GM21576 (cell line): Measurements from ENCODE around the gene ADCY1.

Experiments
- ATAC-seq: cut with Tn5 transposase; IDR thresholded peaks from one replicate; pipeline ENCODE4 v1.9.1; 2021; ENCODE audit warnings: mild to moderate bottlenecking, moderate library complexity; ENCODE audit not compliant: unreplicated experiment

The ADCY1 gene

DNA sequence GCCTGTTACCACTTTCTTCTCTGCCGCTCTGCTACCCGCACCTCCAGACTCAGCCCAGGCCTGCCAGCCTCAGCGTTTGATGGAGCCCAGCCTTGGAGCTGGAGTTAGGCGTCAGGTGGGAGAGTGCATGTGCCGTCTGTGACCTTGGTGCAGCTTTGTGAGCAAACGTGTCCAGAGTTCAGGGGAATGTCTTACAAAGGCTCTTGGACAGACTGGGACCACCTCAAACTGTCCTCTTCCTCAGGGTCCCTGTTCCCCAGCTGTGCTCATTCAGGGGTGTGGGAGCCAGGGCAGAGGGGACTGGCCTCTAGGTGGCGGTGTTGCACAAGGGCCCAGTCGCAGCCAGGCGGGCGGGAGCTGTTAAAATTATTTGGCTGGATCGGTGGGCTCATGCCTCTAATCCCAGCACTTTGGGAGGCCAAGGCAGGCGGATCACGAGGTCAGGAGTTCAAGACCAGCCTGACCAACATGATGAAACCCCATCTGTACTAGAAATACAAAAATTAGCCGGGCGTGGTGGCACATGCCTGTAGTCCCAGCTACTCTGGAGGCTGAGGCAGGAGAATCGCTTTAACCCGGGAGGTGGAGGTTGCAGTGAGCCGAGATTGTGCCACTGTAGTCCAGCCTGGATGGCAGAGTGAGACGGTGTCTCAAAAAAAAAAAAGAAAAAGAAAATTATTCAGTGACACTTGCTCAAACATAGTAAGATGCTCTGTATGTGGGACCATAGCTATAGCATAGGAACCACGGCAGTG lies 89.2 kb downstream of the ADCY1 start:
- no peak for ATAC-seq

DNA sequence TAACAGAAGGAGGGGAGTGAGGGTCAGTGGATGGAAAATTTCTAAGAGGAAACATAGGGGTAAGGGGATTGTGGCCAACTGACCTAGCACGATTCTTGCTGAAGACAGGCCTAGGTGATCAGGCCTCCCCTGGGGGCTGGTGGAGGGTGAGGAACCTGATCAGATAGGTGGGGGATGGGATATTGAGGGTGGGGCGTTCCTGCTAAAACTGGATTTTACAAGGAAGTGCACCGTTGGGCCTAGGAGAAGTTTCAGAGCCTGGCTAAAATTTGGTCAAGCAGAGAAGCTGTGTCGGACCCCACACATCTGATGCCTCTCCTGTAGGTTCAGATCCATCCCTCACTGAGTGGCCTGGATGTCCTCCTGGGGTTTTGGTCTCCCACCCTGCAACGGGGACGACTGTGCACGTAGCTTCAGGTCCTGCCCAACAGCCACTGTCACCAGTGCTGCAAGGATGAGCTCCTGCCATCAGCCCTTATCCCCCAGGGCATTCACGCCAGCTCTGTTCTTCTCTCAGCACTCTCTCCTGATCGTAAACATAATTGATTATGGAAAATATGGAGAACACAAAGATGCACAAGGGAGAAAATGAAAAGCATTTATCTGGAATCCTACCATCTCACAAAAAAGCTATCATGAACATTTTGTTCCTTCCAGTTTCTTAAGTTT lies 89.9 kb downstream of the ADCY1 start:
- no peak for ATAC-seq

DNA sequence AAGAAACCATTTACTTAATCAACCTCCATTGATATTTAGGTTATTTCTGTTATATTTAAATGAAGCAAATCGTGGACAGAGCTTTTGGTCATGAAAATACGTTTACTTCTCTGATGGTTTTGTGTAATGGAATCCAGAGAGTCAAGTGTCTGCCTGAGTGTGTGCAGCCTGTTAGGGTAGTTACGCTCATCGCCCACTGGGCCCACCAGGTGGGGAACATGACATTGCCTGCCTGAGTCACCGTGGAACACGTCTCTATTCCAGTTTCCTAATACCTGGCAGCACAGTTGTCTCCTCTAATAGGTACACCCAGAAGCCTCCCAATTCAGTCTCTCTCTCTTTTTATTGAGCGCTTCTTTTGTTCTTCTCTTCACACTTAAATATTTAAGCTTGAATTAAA lies 91.0 kb downstream of the ADCY1 start:
- ATAC-seq = no peak

DNA sequence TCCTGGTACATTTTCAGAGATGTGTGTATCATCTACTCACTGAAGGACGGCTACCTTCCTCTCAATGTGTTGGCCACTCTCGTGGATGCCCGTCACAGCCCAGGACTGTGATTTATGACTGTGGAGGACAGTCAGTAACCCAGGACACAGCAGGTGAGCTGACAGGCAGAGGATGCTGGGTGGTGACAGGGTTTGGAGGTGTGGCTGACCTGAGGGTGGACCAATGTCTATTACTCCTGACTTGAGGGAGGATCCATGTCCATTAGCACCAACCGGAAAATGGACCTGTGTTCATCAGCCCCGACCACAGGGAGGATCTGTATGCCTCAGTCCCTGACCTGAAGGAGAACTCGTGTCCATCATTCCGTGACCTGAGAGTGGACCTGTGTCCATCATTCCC lies 96.1 kb downstream of the ADCY1 start:
- ATAC-seq = no peak

DNA sequence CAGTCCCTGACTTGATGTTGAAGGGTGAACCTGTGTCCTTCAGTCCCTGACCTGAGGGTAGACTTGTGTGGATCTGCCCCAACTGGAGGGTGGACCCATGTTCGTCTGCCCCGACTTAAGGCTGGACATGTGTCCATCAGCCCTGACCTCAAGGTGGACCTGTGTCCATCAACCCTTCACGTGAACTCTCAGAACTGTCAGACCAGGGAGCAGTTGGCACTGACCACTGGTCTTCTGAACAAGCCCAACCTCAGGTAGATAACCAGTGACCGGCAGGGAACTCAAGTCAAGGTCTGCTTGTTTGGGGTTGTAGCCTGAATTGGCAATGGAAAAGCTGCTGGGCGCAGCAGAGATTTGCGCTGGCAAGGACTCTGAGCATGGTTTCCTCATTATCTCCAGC lies 96.5 kb downstream of the ADCY1 start:
- no peak for ATAC-seq

DNA sequence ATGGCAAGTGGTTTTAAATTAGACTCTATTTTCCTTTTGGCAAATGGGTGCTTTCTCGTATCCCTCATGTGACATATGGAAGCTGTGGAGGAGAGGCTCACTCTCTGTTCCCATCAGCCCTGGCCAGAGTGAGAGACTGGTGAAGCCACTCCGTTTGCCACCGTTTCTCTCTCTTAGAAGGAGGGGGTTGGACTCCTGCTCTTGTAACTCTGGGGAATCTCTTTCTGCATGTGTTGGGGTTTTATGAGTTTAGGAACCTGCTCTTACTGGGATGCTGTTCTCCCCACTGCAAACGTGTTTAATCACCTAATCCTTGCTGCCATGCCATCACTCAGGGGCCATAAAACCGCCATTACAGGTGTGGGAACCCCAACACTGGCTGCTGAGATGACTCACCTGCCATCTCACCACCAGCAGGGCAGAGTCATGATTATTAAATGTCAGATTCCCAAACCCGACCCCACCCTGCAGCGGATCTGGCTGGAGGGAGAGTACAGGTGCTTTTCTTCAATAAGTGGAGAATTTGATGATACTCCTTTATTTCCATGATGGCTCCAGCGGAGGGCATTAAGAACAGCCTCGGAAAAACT lies 103.2 kb downstream of the ADCY1 start:
- ATAC-seq = no peak

DNA sequence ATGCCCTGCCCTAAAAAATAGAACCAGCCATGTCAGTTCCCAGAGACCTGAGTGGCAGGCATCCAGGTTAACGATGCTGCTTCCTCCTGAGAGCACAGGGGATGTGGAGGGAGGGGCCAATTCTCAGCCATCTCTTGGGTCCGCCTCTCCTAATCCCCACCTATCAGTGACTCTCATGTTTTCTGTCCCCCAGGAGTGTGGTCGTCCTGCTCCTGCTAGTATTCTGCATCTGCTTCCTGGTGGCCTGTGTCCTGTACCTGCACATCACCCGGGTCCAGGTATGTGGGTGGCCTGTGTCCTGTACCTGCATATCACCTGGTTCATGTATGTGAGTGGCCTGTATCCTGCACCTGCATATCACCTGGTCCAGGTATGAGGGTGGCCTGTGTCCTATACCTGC lies 105.3 kb downstream of the ADCY1 start:
- no peak for ATAC-seq

DNA sequence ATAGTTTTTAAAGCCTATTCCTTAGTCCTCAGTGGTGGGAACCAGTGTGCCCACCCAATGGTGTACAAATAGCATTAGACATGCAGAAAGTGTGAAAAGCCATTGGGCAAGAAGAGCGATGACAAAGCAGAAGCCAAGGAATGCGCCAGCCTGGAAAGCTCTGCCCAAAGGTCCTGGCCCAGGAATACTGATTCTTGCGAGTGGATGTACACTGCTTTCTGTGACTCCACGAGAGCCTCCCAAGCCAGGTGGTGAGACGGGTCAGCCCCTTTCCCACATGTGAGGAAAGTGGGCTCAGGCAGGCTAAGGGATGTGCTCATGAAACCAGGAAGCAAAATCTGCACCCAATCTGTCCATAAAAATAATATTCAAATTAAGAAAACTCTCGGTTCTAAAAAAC lies 106.6 kb downstream of the ADCY1 start:
- no peak for ATAC-seq

DNA sequence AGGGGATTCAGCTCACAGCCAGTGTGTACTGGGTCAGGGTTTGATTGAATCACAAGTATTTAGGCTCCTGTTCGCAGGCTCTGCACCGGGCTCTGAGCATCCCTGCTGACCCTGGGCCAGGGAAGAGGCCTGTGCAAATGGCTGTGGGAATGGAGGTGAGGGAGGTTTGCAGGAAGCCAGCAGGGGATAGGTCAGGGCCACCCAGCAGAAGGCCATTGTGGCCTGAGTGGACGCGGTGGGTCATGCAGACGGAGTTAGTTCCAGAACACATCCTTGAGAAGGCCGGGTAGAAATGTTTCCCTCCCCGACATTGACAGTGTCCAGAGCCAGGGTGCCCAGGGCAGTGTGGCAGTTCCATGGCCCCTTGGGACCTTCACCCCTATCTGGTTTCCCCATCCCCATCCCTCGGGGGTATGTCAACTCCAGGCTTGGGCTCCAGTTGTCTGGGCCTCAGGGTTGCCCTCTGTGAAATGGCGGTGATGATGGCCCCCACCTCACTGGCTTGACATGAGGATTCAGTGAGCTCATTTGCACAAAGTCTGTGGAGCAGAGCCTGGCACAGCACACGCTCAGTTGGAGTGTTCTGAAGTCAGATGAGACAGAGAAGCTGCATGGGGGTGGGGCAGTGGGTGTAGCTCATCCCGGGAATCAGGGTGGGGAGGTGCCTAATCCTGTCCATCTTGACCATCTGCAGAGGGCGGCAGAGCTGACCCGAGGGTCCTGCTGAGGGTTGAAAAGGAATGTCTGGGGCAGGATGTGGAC lies 107.6 kb downstream of the ADCY1 start:
- no peak for ATAC-seq

DNA sequence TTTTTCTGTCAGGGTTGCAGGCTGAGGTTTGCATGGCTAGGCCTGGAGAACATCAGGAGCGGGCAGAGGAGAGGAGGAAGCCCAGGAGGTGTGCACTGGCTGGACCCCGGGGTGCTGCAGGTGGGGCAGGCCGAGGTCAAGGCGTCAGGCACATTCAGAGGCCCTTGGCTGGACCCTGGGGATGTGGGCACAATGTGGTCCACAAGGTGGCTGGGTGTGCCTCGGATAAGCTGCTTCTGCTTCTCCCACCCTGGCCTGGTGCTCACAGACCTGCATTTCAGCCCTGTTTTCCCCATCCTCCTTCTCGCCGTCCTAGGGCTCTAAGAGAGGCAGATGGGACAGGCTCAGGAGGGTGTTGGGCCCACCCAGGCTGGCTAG lies 108.2 kb downstream of the ADCY1 start:
- no peak for ATAC-seq

DNA sequence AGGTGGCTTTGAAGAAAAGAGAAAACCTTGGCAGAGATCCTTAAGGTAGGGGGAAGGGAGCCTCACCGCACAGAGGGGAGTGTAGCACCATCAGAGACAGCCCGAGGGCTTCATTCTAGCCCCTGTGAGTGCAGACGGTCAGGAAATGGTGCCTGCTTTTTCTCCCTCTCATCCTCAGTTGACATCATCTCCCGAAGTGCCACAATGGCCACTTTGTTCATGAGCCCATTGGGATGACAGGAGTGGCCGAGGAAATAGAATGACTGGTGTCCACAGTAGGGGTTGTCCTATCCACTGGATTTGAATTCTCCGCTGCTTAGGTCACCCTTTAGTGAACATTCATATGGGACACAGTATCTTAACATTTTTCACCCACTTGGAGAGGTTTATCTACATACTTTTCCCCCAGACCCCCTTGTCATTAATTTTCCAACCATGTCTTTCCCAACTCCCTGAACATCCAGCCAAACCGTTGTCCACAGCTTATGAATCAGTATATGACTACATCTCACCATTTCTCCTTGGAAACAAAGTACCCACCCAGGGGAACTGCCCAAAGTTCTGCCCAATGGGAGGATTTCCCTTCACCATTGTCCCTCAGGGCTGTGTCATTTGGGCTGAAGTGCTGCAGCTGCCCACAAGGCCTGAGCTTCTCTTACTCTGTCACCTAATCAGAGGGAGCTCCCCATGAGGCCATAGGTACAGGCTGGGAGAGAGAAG lies 108.8 kb downstream of the ADCY1 start:
- ATAC-seq = no peak

DNA sequence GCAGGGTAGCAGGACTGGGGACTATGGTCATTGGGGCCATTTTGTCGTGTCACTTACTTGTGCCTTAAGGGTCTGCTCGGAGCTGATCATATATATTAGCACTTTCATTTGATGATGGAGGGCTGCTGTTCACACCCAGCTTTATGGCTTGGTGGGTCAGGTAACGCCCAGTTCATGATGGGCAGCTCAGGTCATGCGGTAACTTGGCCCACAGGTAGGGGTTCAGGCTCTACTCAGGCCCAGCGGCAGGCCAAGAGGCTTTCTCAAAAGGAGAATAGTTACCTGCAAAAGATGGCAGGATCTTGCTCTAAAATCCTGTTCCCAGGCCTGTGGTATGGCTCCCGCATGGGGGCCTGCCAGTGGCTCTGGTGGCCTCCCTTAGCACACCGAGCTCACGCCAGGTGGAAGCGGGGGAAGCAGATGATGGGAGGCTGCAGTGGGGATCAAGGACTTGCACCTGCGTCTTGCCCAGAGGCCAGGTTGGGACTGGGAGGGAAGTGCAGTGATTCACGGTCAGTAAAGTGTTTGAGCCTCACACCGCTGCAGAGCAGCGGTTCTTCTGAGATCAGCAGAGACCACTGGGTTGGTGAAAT lies 109.5 kb downstream of the ADCY1 start:
- no peak for ATAC-seq

DNA sequence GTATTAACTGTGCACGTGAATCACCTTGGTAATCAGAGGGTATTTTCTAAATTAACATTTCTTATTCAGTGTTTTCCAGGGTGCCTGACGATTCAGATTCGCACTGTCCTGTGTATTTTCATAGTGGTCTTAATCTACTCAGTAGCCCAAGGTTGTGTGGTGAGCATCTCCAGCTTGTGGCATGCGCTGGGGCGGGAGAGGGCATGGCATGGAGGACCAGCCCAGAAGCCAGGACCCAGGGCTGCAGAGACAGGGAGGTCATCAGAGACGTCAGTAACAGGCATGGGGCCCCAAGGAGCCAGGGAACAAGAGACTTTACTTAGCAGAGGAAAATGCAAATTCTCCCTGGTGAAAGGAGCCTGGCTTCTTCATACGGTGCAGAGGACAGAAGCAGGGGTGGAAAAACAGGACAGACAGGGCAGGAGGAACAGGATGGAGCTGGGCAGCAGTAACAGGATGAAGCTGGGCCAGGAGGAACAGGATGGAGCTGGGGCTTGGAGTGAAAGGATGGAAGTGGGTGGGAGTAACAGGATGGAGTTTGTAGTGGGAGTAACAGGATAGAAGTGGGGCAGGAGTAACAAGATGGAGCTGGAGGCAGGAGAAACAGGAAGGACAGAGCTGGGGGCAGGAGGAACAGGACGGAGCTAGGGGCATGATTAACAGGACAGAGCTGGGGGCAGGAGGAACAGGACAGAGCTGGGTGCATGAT lies 110.9 kb downstream of the ADCY1 start:
- ATAC-seq = no peak

DNA sequence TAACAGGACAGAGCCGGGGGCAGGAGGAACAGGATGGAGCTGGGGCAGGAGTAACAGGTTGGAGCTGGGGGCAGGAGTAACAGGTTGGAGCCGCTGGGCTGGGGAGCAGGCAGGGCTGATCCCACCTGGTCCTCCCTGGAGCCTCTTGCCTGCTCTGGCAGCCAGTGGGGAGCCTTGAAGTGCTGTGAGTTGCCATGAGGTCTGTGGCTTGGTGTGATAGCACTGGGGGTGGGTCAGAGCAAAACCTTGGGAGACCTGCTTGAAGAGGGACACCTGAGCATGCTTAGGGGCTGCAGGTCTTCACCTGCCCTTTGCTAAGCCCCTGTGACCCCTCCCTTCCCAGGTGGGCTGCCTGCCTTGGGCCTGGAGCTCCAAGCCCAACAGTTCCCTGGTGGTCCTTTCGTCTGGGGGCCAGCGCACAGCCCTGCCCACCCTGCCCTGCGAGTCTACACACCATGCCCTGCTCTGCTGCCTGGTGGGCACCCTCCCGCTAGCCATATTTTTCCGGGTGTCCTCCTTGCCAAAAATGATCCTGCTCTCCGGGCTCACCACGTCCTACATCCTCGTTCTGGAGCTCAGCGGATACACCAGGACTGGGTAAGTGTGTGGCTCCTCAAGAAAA lies 111.6 kb downstream of the ADCY1 start:
- no peak for ATAC-seq

DNA sequence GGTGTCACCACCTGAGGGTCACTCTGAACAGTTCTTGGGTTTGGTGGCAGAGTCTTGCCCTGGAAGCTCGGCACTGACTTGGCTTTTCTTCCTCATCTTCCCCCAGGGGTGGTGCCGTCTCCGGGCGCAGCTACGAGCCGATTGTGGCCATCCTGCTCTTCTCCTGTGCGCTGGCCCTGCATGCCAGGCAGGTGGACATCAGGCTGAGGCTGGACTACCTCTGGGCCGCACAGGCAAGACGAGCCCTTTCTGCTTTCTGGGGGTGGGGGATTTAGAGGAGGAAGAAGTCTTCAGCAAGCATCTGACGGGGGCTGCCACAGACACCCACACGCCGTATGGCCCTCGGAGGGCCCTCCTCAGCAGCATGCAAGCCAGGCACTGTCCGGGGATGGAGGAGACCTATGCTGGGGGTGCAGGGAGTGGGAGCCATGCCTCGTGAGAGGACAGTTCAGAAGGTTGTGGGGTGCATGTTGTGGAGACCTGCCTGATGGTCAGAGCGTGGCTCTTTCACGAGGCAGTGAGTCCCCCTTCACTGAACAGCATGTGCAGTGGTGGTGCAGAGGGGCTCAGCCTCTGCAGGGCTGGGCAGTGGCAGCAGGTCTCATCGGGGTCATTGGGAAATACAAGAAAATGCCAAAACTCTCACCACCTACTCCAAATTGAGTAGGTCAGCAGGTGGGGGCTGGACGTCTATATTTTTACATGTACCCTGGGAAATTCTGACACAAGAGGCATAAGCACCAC lies 112.4 kb downstream of the ADCY1 start:
- ATAC-seq = no peak

DNA sequence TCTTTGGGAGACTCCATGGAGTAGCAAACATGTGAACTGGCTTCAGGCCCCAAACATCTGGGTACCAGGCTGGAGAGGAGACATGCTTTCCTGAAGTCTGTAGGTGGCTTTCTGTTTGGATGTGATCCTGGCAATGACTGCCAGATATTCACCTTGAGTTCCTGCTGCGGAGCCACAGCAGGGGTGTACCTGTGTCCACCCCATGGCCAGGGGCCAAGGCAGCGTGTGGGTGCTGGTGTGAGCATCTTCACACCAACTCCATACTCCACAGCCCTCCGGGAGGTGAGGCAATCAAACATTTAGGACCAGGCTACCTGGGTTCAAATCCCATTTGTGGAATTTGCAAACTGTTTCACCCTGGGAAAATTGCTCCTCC lies 113.0 kb downstream of the ADCY1 start:
- ATAC-seq = no peak

DNA sequence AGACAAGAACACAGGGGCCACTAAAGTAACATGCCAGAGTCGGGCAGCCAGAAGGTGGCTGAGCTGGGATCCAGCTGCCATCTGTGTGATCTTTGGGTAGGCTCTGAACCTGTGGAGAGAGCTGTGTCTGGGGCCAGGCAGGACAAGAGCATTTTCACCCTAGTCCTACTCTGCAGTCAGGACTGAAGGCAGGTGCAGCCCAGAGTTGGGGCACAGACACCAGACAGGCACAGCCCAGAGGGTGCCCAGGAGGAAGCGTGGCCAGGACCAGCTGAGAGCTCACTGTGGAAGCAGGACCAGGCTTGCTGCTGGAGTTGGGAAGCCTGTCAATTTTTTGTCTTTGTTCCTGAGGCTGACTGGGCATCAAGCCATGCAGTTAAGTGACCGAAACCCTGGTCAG lies 113.6 kb downstream of the ADCY1 start:
- no peak for ATAC-seq

DNA sequence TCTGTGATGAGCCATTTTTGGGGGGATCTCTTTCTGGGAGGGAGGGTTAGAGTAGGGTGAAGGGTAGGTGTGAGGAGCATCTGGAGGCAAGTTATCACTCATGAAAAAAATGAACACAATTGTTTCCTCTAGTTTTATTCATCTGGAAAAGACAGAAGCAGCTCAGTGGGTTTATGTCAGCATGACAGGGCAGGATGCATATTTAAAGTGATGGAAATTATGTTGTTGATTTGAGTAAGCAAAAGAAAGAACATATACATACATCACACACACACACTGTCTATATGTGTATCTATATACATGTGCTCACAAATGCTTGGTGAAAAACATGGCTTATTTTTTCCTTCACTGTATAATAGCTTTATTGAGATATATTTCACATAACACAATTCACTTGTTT lies 114.2 kb downstream of the ADCY1 start:
- no peak for ATAC-seq
